GM21367 (cell line): Measurements from ENCODE around the gene SNAI3.
A peak's percentile ranks its signal among the peaks of the same experiment; 100 is the strongest.

Experiments used
- ATAC-seq: cut with Tn5 transposase; IDR thresholded peaks from one replicate; pipeline ENCODE4 v1.9.1; 2021; ENCODE audit not compliant: unreplicated experiment

The SNAI3 gene

DNA sequence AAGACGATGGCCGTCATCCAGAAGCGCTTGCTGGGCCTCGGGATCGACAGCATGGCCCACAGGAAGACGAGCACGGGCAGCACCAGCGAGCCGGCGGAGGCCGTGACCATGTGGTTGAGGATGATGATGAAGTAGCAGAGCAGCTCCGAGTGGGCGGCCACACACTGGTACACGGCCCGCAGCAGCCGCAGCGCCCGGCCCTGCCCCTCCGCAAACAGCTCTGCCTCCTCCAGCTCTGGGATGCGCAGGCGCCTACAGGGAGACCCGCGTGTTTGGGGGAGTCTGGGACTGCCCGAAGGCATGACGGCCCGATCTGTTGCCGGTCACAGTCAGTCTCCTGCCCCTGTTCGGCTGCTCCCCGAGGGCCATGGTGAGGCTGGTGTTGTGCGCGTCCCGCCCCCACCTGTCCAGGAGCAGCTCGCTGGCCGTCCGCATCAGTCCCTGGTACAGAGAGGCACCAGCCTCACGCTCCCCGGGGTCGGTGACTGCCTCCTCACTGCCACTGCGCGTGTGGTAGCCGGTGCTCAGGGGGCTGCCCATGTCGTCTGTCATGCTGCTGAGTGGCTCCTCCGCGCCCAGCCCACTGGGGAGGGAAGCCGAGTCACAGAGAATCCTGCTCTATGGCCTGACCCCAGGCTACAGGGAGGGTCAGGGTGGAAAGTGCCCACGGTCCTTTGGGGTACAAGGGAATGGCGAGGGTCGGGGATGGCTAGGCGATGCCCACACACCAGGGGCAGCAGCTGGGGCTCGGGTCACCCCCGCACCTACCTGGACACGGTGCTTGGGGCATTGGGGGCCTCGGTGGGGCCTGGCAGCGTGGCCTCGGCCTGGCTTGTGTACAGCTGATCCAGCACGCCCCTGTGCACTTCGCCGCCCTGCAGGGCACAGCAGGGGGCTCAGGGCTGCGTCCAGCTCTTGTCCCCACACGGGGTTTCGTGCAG, 35.8 kb upstream of the SNAI3 start:
- ATAC-seq = no peak

DNA sequence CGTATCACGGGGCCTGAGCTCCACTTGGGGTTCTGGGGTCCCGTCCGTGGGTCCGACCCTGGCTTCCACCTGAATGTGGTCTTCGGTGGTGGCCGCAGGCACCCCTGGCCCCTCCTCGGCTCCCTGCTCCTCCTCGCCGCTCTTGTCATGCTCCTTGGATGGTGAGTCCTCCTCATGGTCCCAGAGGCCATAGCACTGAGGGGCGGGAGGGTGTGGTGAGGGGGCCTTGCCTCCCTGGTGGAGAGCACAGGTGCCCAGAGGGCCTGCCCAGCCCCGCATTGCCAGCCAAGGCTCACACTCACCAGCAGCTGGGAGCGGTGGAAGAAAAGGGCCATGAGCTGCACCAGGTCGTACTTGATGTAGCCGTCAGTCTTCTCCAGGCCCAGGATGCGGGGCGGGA, 34.9 kb upstream of the SNAI3 start:
- ATAC-seq = no peak

DNA sequence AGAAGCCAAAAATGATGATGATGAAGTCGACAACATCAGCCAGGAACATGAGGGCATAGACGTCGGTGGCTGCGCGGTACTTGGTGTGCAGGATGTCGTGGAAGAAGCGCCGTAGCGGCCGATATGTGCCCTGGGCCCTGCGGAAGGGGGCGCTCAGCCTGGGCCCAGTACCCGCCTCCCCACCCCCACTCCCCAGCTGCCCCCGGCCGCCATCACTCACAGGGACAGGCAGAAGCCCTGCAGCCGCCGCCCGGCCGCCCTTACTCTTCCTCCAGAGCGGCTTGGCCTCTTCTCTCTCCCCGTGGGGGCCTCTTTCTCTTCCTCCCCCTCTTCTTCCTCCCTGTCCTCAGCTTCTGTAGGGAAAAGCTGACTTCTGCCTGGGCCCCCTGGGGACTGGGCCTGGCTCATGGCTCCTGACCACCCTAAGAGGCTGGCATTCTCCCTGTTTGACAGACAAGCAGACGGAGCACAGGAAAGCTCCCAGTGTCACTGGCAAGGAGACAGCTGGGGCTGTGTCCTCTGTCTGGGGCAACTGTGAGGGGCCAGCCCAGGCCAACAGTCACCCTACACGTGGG, 34.2 kb upstream of the SNAI3 start:
- ATAC-seq = no peak

- ATAC-seq = no peak
Observed at GRCh38 chr16:88719933-88720296, 33.6 kb upstream of the SNAI3 start.

DNA sequence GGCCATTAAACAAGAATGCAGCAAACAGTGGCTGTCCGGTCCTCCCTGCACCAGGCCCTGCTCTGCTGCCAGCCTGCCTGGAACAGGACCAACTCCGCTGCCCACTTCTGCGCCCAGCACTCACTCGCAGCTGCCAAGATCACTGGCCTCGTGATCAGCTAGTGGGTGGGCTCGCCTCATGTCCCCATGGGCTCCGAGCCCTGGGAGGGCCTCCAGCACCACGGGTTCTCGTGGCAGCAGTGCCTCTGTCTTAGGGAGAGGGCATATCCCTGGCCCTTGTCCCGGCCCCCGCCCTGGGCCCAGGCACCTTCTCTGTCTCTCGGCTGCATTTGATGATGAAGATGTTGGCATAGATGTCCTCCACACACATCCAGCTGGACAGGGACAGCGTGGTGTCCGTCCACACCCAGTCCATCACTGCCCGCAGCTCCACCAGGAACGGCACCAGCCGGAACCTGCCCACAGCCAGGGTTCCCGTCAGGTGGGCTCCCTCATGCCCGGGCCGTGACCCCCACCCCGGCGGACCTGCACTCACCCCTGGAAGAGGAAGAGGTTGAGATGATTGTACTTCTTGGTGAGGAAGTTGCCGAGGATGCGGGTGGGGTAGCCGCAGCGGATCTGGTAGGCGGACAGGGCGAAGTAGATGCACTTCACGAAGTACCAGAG, 33.1 kb upstream of the SNAI3 start:
- no peak for ATAC-seq

GRCh38 chr16:88718178-88718577, 31.9 kb upstream of the SNAI3 start:
- ATAC-seq = no peak

GRCh38 chr16:88716601-88717001, 30.3 kb upstream of the SNAI3 start:
- no peak for ATAC-seq

DNA sequence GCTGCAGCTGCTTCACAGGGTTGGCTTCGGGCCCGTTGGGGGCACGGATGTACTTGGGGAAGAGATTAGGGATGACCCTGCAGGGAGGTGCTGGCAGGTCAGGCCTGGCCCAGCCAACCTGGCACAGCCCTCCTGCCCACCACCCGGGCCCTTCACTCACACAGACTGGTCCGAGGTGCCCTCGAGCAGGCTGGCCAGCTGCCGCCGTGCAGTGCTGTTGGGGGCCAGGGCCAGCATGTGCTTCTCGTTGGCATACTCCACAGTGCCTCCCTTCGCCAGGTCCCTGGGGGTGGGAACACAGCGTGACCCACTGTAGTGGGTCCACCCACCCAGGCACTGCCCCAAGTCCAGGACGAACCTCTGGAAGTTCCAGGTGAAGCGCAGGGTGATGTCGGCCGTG, 29.9 kb upstream of the SNAI3 start:
- ATAC-seq = no peak

GRCh38 chr16:88715312-88716190, 29.2 kb upstream of the SNAI3 start:
- ATAC-seq = no peak

- ATAC-seq = no peak
Observed at GRCh38 chr16:88714420-88715302, 28.4 kb upstream of the SNAI3 start.

- no peak for ATAC-seq
Observed at GRCh38 chr16:88713568-88714419, 27.5 kb upstream of the SNAI3 start.

DNA sequence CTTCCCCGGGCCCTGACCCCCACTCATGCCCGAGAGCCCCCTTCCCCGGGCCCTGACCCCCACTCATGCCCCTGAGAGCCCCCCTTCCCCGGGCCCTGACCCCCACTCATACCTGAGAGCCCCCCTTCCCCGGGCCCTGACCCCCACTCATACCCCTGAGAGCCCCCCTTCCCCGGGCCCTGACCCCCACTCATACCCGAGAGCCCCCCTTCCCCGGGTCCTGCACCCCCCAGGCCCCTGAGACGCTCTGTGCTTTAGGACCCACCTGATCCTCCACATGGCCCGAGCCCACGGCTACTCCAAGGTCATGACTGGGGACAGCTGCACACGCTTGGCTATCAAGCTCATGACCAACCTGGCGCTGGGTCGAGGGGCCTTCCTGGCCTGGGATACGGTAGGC, 26.7 kb upstream of the SNAI3 start:
- no peak for ATAC-seq

DNA sequence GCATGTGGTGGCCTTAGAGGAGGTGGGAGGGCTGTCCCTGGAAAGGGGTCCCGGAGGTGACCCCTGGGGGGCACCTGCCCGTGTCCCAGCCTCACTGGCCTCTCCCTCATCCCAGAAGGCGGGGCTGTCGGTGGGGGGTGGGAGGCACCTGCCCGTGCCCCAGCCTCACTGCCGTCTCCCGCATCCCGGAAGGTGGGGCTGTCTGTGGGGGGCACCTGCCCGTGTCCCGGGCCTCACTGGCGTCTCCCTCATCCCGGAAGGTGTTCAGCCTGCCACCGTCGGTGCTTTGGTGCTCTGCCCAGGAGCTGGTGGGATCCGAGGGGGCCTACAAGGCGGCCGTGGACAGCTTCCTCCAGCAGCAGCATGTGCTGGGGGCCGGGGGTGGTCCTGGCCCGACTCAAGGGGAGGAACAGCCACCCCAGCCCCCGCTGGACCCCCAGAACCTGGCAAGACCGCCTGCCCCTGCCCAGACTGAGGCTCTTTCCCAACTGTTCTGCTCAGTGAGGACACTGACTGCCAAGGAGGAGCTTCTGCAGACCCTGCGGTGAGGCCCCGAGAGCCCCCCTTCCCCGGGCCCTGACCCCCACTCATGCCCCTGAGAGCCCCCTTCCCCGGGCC, 26.2 kb upstream of the SNAI3 start:
- ATAC-seq = no peak

DNA sequence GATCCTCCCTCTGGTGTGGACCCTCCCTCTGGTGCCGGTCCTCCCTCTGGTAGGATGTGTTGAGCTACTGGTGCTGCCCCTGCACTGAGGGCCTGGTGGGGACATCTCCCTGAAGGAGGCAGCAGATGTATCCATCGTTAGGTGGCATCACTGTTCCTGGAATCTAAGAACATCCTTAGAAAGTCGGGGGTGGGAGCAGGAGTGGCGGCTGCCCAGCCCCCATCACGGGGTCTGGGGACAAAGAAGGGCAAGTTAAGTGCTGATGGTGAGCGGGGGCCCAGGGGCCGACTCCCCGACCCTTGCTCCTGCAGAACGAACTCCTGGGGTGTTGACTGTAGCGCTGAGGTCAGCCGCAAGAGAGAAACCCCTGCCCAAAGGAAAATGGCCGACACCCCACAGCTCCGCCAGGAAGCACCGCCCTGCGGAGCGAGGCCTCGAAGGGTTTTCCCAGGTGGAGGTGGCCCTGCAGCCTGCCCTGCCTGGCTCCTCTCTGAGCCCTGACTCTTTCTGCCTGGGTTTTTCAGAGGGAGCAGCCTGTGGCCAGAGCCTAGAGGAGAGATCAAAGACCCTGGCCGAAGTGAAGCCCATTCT, 25.5 kb upstream of the SNAI3 start:
- ATAC-seq = no peak

DNA sequence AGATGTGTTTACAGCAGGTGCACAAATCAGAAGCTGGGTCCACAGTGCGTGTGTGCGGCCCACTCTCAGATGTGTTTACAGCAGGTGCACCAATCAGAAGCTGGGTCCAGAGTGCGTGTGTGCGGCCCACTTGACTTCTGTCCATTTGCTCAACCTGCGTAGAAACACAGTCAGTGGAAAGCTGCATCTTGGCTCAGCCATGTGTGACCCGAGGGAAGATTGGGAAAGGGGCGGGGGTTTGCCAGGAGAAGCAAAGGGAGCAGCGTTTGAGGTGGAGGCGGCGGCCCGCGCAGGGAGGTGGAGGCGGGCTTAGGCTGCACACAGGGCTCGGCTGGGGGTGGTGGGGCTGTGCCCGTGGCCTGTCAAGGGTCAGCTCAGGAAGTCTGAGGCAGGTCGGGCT, 24.2 kb upstream of the SNAI3 start:
- no peak for ATAC-seq

GRCh38 chr16:88706965-88707826, 20.9 kb upstream of the SNAI3 start:
- ATAC-seq = no peak

GRCh38 chr16:88706229-88706964, 20.1 kb upstream of the SNAI3 start, which contains the start of the genes CTU2 and RNF166:
TSS of gene CTU2 (plus strand) at chr16:88706503. CDS start at chr16:88706531, 28 bp downstream.
TSS of gene RNF166 (minus strand) at chr16:88706408. CDS start at chr16:88706325, 83 bp downstream.
- ATAC-seq = peak; percentile 53
